Measurements from ENCODE around the gene ELK3.

The ELK3 gene

DNA sequence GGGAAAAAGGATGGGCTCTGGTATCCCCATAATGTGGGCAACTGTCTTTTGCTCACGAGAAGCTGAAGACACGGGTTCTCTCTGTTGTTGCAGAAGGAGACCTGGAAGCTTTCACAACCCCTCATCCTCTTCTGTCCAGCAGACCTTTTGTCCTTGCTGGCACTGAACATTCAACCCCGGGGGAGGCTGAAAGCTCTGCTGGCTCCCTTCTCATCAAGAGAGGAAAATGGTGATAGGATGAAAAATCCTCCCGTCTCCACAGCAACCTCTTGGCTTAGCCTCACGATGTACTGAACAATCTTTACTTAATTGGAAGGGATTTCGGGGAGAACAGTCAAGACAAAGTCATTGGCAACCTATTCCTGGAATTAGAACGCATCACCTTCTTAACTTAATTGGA is 39.0 kb downstream of the ELK3 start:
- no peak for DNase-seq (ENCODE audit: insufficient read length, low spot score)
- FAIRE-seq, result no peak

DNA sequence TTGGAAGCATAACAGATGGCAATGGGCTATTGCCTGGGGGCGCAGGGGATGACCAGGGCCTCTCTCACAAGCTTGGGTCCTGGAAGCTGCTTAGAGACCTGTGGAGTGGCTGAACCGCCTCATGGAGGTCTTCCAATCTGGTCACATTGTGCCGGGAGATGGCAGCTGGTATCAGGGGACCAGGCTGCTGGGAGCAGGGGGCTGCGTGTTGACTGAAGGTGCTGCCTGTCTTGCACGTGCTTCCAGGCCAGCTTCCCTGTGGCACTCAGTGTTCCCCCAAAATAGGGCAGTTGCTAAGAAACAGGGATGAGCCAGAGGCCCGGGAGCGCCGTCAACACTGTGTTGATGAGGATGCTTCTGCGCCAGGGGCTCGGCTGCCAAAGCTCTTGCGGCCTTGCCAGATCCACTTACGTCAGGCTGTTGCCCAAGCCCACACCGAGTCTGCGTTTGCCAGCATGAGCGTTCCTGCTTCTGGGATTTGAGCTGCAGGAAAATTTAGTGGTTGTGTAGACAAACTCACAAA is 39.8 kb downstream of the ELK3 start:
- FAIRE-seq (no peak), DNase-seq (ENCODE audit: insufficient read length, low spot score) (no peak)

DNA sequence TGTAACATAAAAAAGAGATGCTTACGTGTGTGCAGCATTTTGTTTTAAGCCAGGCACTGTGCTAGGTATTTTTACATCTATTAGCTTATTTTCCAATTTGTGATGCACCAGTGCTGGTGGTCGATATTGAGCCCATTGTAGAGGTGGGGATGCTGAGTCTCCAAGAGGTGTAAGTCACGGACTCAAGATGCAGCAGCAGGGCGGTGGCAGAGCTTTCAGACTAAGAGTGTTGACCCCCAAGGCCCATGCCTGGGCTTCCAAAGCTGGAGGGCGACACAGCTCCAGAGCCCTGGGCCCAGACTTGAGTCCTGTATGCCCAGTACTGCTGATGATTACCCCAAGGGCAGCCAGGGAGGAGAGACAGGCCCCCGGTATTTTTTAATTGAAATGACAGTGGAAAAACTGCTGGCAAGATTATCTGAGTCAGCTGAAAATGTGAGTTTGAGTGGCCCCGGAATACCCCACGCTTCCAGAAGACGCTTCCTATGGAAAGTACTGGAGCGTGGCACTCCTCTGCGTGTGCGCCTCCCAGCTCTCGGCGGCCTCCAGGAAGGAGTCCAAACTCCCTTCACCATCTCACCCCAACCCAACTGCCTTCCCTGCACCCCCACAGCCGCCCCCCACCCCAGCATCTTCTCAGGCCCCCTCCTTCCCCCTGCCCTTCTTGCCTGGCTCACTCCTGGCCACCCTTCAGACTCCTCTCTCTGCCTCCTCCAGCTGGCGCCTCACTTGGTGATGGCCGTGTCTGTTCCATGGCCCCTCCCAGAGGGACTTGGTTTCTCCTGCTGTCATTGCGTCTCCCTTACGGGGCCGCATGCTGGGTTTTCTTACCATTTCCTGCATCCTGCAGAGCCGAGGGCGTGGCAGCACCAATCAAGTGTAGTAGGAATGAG is 40.7 kb downstream of the ELK3 start:
- FAIRE-seq (no peak), DNase-seq (ENCODE audit: insufficient read length, low spot score) (no peak)

DNA sequence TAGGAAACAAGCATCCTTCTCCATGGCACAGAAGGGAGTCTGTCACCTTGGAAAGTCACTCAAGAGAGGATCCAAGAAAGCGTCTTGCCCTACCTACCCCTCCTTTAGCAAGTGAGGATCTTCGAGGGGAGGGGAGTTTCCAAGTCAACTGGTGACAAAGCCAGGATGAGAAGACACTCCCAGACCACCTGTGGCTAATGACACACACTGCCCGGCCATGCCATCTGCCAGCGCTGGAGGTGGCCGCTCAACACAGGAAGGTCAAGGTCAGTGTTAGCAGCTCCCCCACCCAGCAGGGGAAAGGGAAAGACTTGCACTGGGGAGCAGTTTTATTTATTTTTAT is 41.3 kb downstream of the ELK3 start:
- FAIRE-seq, result no peak
- no peak for DNase-seq (ENCODE audit: insufficient read length, low spot score)

DNA sequence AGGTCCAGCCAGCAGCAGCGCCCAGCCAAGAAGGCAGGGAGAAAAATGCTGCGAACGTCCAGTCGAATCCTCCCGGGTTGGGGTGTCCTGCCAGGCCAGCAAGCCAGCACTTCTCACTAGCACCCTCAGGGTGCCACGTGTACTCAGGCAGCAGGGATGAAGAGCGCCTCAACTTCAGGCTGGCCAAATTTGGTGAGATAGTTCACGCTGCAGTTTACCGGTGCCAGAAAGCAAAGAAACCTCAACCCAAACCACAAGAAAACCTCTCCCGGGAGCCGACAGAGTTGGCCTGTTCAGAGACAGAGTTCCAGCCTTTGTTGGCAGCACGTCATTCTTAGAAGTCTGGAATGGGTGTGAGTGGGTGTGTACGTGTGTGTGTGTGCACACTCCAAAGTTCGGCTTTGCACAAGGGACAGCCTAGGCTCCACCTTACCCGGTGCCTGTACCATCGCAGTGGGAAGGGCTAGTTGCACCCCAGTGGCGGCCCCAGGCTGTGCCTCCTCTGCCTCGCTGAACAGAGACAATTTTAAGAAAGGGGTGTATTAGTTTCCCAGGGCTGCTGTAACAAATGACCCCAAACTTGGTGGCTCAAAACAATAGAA is 42.1 kb downstream of the ELK3 start:
- no peak for DNase-seq (ENCODE audit: insufficient read length, low spot score)
- no peak for FAIRE-seq

DNA sequence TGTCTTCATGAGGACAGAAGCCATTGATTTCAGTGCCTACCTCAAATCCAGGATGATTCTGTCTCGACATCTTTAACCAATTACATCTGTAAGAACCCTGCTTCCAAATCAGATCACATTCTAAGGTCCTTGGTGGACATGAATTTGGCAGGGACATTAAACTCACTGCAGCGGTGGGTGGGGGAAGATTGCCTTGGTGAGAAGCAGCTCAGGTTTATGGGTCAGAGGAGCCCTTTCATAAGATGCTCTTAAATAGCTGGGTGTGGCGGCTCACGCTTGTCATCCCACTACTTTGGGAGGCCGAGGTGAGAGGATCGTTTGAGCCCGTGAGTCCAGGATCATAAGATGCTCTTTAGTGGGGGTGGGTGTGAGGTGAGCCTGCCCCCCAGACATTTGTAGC is 42.9 kb downstream of the ELK3 start:
- FAIRE-seq (no peak), DNase-seq (ENCODE audit: insufficient read length, low spot score) (no peak)

DNA sequence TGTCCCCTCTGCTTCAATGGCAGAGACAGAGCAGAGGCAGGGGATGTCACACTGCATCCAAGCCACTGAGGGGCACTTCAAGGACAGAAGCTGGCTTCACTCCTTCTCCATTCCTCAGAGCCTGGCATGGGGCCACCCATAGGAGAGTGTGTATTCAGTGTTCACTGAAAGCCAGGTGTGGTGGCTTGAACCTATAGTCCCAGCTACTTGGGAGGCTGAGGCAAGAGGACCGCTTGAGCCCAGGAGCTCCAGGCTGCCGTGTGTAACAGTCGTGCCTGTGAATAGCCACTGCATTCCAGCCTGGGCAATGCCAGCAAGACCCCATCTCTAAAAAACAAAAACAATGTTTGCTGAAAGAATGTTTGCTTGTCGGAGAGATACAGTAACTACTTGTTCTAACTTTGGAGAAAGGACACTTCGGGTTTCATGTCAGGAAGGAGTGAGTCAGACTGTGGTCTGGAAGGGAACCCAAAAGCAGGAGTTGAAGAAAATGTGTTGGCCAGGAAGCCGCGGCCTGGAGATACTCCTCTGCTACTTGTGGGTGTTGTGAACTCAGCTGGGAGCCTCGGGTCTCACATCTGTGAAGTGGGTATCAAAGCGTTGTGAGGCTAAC is 43.4 kb downstream of the ELK3 start:
- peak; percentile 67 for DNase-seq (ENCODE audit: insufficient read length, low spot score)
- no peak for FAIRE-seq

DNA sequence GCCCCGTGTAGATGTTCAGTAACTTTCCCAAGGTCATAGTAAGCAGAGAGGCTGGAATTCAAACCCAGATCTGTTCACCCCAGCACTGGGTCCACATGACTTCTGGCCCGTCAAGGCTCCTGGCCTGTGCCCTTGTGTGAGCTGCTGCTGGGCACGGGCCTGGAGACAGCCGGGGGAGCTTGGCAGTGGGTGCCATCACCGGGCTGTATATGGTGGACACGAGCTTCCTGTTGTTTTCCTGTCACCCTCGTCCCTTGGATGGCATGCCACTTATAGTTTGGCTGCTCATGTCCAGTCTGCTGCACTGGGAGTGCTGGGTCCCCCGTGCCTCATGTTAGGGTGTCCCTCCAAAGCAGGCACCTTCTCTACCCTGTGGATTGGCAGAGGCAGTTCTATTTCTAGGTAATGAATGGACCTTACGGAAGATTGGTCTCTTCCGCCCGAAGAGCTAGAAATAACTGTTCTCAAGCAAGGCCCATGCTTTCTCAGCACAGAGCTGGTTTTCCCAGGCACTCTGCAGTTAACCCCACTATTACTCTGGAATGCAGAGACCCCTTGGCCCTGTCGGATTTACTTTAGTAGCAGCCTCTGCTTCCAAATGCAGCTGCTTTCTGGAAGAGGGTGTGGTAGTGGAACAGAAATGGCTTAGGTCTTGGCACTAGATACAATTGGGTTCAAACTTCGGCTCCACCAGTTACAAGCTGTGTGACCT is 44.3 kb downstream of the ELK3 start:
- FAIRE-seq (no peak), DNase-seq (ENCODE audit: insufficient read length, low spot score) (no peak)

DNA sequence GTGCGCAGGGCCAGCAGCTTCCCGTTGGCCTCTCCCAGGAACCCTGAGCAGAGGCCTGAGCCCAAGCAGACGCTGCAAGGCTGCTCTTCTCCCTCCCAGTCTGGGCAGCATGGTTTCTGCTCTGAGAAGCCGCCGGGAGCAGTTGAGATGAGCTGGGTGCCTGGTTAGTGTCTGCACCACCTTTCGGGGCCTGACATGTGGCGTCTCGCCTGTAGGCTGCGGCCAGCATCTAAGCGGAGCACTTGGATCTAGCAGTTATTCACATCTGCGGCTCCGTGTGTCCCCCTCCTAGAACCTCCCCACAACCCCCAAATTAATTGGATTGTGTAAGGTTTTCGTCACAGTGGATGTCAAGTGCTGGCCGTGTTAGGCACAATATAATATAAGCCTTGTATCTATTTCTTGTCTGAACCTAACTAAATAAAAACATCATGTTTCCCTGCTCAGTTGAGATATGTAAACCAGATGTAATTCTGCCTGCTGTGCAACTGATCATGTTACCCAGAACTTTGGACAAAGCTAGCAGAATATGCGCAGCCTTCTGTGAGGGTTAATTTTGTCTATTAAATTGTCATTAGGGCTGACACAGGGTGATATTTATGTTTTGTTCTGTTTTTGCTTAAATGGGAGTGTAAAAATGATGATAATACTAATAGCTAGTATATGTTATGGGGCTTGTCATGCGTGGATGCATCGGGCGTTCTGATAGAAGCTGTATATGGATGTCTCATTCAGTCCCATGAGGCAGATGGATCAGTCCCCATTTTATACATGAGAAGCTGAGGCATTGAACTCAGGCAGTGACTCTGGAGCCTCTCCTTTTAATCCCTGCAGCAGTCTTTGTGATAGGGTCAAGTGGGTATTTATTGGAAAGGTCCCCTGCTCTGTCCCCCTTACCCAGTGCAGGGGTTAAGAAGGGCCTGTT is 45.8 kb downstream of the ELK3 start:
- FAIRE-seq (no peak), DNase-seq (ENCODE audit: insufficient read length, low spot score) (no peak)

DNA sequence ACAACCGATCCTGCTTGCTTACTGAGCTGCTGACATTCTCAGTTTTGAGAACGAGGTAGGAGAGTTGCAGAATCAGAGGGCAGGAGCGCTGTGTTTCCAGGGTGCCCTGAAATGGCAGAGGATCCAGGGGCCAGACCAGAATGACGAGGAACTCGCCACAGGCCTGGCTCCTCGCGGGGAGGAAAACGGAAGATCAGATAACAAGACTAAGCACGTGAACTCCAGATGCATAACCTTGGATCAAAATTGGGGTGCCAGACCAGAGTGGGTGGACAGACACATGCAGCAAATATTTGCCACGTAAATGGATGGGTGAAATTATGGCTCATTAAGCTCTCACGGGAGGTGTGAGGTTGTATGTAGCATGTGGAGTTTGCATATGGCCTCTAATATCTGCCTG is 46.5 kb downstream of the ELK3 start:
- DNase-seq (ENCODE audit: insufficient read length, low spot score) (no peak), FAIRE-seq (no peak)

DNA sequence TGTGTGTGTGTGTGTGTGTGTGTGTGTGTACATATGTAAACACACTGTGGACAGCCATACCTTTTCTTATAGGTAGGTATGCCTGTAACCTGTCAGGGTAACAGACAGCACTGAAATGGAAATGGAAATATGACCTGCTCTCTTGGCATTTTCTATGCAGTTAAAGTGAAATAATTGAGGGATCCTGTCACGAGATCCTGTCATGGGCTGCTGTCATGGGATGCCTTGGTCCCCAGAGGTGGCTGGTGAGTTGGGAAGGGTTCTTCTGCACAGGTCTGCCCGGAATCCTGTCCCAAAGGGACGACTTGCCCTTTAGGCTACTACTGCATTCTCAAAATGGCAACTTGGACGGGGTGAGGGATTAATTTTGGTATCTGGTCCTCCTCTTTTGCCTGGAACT is 47.3 kb downstream of the ELK3 start:
- FAIRE-seq, result no peak

DNA sequence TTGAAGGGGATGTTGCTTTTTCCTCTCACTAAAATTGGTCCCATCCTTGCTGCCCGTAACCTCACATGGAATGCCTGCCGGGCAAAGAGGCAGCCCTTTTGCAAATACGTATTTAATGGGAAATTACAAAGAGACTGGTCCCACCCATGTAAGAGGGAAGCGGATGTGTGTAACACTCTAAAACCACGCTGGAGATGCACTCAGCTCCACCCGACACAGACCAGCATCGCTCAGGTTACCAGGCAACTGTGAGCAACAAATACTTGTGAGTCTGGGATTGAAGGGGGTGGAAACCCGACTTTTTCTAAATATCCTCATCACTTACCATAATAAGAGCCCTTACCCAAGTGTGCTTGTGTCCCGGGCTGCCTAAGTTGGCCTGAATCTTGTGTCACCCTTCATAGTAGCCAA is 47.7 kb downstream of the ELK3 start:
- FAIRE-seq (no peak), DNase-seq (ENCODE audit: insufficient read length, low spot score) (no peak)

More for the DNA sequence above, 47.3 kb downstream of the ELK3 start:
- no peak for DNase-seq (ENCODE audit: insufficient read length, low spot score)

DNA sequence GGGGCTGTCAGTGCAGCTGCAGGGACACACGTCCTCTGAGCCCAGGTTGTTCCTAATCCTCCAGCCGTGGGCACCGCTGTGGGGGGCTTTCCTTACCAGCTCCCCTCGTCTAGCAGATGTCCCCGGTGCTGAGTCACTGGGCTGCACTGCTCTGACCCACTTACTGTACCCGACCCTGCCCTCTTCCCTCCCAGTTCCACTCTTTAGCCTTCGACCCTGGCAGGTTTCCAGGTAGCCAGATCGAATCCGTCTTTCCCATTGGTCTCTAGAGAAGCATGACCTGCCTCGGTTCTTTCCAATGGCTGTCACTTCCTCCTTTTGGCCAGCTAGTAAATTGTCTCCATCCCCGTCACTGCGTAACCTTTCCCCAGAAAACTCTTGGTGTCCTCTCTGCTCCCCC is 48.4 kb downstream of the ELK3 start:
- no peak for FAIRE-seq

DNA sequence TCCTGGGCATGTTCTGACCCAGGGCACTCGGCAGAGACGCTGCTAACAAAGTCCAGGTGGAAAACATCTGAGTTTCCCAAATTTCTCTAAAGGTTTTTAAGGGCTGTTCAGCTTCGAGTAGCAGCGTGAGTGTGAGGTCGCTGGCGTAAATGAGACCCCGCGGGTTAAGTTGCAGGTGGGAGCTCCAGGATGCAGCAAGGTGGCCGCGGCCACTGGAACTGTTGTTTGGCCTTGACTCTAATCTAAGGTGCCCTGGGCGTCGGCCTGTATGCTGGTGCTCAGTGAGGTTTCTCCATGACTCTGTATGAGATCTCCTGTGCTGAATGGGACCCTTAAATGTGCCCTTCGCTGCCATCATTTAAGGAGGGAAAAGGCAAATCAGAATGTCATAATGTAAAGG is 50.7 kb downstream of the ELK3 start:
- DNase-seq (ENCODE audit: insufficient read length, low spot score) (no peak), FAIRE-seq (no peak)

More for the DNA sequence above, 48.4 kb downstream of the ELK3 start:
- no peak for DNase-seq (ENCODE audit: insufficient read length, low spot score)

DNA sequence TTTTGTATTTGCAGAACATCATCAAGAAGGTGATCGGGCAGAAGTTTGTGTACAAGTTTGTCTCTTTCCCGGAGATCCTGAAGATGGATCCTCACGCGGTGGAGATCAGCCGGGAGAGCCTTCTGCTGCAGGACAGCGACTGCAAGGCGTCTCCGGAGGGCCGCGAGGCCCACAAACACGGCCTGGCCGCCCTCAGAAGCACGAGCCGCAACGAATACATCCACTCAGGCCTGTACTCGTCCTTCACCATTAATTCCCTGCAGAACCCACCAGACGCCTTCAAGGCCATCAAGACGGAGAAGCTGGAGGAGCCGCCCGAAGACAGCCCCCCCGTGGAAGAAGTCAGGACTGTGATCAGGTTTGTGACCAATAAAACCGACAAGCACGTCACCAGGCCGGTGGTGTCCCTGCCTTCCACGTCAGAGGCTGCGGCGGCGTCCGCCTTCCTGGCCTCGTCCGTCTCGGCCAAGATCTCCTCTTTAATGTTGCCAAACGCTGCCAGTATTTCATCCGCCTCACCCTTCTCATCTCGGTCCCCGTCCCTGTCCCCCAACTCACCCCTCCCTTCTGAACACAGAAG is 52.8 kb downstream of the ELK3 start:
- no peak for FAIRE-seq
- DNase-seq (ENCODE audit: insufficient read length, low spot score), result no peak

DNA sequence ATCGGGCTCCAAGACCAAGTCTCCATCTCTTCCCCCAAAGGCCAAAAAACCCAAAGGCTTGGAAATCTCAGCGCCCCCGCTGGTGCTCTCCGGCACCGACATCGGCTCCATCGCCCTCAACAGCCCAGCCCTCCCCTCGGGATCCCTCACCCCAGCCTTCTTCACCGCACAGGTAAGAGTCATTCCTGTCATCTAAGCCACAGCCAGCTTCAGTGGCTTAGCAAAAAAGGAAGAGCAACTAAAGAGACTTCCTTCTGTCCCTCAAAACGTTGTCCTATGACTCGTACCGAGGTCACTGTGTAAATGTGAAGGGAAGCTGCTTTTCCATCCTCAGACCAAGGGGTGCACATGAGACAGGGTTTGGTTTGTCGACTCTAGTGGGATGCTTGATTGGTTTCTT is 53.4 kb downstream of the ELK3 start:
- FAIRE-seq (no peak), DNase-seq (ENCODE audit: insufficient read length, low spot score) (no peak)

DNA sequence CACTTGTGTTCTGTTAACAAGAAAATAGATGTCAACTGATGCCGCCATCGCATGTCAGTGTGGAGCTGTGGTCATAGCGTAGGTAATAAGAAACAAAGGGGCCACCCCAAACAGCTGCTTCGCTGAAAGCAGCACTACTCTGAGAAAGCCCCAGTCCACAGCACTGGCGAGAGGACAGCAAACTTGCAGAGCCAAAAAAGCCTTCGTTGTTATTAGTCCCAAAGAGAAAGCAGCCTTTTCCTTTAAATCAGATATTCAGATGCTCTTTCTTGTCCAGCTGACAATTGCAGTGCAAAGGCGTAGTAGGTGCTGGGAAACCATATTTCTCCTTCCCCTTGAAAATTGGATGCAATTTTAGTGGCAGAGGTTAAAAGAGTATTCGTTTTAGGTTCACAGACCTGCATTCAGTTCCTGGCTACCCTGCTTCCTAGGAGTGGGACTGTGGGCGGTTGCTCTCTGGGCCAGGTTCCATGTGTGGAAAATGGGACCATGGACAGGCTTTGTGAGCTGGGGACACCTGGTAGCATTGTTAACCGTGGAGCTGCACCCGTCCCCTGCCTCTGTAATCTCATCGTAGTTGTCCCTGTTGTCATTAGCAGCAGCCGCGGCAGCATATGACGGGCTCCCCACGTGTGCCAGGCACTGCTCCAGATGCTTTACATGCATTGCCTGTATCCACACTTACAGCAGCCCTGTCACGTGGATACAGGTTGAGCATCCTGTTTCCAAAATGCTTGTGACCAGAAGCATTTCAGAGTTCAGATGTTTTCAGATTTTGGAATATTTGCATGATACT is 54.2 kb downstream of the ELK3 start:
- FAIRE-seq (no peak), DNase-seq (ENCODE audit: insufficient read length, low spot score) (no peak)

DNA sequence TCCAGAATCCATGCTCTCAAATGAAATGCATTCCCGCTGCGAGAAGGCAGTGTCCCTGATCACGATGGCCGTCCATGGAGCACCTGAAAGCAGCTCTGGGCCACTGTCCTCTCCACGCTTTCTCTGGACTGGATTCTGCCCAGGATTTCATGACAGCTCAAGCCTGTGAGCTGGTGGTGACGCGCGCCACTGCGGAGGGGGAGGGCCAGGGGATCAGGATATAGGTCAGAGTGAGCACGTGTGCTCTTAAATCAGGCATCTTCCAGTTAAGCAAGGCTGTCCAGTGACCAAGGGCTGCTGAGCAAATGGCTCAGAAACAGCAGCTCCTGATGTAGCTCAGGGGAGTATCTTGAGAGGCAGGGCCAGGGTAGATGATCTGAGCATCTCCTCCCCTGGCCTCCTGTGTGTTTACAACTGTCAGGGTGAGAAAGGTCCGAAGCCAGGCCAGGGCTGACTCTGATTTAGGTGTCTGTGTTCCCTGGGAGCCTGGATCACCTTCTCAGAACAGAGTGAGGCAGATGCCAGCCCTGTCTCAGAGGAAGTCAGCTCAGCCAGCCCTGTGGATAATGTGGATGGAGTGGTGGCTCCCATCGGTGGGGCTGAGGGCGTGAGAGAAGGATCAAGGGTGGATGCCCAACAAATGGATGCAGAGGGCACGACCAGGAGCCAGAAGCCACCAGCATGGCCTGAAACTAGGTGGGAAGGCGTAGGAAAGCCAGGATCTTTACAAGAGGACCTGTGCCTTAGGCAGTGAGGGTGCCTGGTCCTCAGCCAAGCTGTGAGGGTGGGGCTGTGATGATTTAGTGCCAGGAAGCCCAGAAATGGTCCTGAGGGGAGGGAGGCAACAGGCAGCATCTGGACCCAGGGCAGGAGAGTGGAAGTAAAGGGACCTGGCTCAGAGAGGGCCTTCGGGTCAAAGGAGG is 55.3 kb downstream of the ELK3 start:
- DNase-seq (ENCODE audit: insufficient read length, low spot score) (no peak), FAIRE-seq (no peak)

Data from HTR-8/SVneo (cell line).